Epithelial cell of proximal tubule (primary cell): Measurements from ENCODE around the gene CHPF2. TPM values are rescaled to one million over a fixed set of nuclear protein-coding genes. Genes with fewer than 3 reads are reported as not detected.

Source experiments
- DNase-seq: peaks from one replicate; pipeline ENCODE4 v3.0.0-alpha.2; 2011; ENCODE audit warnings: low read depth
- H3K4me3 ChIP-seq: 2 replicates; pipeline ENCODE4 v1.5.1; 2011; ENCODE audit warnings: low read depth, mild to moderate bottlenecking, low read length
- total RNA-seq: library from RNA; depleted of rRNA; stranded (reverse); fragments of >200 nt; gene quantifications from 2 replicates; pipeline ENCODE4 v1.2.3, GENCODE V29; 2015
- TF ChIP-seq, protein P1 (sequence below): conservative IDR thresholded peaks from 2 replicates; pipeline ENCODE4 v1.5.1; 2012; ENCODE audit warnings: low read depth, mild to moderate bottlenecking, low read length

Gene CHPF2
- total RNA-seq, 1 donor from 2014 or later = 40.1 TPM

DNA sequence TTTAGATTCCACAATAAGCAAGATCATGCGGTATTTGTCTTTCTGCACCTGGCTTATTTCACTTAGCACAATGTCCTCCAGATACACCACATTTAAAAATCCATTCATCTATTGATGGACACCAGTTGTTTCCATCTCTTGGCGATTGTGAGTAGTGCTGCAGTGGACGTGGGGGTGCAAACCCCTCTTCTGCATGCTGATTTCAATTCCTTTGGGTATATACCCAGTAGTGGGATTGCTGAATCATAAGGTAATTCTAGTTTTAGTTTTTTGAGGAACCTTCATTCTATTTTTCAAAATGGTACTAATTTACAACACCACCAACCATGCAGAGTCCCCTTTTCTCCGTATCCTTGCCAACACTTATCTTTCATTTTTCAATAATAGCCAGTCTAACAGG is 43.2 kb upstream of the CHPF2 start:
- TF ChIP-seq, protein P1, sequence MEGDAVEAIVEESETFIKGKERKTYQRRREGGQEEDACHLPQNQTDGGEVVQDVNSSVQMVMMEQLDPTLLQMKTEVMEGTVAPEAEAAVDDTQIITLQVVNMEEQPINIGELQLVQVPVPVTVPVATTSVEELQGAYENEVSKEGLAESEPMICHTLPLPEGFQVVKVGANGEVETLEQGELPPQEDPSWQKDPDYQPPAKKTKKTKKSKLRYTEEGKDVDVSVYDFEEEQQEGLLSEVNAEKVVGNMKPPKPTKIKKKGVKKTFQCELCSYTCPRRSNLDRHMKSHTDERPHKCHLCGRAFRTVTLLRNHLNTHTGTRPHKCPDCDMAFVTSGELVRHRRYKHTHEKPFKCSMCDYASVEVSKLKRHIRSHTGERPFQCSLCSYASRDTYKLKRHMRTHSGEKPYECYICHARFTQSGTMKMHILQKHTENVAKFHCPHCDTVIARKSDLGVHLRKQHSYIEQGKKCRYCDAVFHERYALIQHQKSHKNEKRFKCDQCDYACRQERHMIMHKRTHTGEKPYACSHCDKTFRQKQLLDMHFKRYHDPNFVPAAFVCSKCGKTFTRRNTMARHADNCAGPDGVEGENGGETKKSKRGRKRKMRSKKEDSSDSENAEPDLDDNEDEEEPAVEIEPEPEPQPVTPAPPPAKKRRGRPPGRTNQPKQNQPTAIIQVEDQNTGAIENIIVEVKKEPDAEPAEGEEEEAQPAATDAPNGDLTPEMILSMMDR = no peak
- DNase-seq = no peak
- H3K4me3 ChIP-seq = no peak overlapping the region

GRCh38 chr7:151191544-151191943 is 40.7 kb upstream of the CHPF2 start:
- TF ChIP-seq, protein P1 = no peak
- no peak overlapping the region for H3K4me3 ChIP-seq
- DNase-seq = no peak

DNA sequence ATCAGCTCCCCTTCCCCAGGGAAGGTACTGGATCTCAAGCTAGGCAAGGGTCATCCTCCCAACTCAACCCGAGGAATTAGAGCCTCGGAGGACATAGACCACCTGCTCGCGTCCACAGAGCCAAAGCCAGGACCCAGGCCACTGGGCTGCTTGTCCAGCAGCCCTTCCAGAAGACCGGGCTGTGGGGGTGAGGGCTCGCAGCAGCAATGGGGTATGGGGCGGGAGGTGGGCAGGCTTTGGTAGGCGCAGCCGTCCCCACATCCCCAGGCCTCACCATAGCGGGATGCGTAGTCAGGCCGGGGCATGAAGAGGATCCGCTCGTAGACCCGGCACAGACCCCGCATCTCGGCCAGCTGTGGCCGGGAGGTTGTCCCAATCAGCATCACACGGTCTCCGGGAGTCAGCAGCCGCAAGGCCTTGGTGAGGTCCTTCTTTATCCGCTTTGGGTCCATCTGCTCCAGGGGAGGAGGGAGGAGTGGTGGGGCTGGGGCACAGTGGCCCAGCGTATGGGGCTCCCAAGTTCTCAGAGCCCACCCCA is 40.2 kb upstream of the CHPF2 start:
- DNase-seq = no peak
- H3K4me3 ChIP-seq = no peak overlapping the region
- TF ChIP-seq, protein P1 = no peak

DNA sequence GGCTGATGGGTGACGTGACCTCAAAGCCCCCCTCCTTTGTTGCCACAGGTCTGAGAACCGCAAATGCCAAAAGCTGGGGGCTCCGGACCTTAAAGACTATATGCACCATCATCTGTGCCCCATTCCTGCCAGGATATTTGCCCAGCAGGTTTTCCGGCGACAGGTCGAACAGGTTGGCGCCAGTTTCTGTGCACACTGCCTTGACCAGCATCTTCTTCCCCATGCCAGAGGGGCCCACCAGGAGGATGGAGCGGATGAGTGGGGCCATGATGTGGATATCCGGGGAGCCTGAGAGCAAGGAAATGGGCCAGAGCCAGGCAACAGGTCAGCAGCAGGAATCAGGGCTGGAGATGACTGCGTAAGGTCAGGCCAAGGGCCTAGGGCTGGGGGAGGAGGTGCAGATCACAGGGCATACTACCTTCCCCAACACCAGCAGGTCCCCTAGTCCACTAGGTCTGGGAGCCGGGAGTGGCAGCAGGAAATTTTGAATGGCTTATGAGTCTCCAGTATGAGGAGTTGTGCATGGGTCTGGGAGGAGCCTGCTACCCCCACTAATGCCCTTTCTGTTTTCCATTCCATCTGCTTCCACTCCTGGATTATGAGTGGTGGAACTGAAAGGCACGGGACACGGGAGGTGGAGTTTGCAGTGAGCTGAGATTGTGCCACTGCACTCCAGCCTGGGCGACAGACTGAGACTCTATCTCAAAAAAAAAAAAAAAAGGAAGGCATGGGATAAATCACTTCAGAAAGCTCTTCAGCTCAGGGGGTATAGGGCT is 38.9 kb upstream of the CHPF2 start:
- TF ChIP-seq, protein P1 = no peak
- H3K4me3 ChIP-seq = no peak overlapping the region
- no peak for DNase-seq

DNA sequence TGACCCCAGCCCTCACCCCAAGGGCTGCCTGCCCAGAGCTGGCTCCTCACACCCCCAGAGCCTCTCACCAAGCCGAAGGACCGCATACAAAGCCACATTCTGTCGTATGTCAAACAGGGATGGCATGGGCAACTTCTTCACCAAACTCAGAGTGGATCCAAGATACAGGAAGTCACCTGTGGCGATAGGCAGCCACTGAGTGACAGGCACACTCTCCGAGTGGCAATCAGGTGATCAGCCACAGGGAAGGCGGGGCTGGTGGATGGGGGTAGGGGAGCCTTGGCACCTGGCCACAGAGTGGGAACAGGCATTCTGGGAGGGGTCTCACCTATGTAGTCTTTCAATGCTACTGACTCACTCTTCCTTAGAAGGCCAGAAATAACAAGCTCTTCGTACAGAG is 38.1 kb upstream of the CHPF2 start:
- no peak overlapping the region for H3K4me3 ChIP-seq
- TF ChIP-seq, protein P1 = no peak
- DNase-seq = no peak

DNA sequence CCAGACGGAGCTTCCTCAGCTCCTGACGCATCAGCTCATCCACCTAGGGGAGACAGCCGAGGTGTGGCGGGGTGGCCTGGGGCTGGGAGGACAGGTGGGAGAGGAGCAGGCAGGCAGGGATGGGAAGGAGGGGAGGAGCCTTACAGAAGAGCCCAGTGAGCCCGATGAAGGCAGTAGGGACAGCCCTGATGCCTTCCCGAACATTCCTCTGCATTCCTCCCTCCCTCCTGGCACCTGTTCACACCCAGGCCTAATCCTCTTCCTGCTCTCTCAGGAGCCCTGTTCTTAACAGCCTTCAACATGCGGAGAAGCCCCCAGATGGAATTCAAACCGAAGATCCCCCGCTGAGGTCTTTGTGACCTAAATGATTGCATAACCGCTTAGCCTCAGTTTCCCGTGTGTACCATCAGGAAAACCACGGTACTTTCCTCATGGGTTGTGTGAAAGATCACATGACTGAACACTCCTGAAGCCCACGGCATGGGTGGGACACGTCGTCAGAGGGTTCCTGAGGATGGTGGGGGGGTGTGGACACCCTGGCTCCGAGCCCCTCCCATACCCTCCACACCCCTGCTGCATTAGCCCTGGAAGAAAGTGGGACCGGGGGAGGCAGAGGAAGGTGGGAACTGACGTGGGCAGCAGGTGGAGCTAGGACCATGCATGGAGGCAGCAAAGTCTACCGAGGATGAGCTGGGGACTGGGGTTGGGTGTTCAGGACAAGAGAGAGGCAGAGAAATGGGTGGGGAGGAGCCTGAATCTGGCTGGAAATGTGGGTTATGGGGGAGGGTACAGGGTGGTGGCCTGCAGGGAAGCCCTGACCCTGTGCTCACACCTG is 36.5 kb upstream of the CHPF2 start:
- TF ChIP-seq, protein P1 = no peak
- no peak overlapping the region for H3K4me3 ChIP-seq
- DNase-seq = no peak
